Sigmoid colon (tissue), 4 donors: ENCODE data around the gene SLC35F4.

Source experiments
- POLR2A ChIP-seq, 2 donors: fragments of 450-650 bp; IDR thresholded peaks; one replicate each; pipeline ENCODE4 v1.6.1; 2016; ENCODE audit warnings: antibody characterized with exemption in 2 of 2, mild to moderate bottlenecking in 2 of 2, moderate library complexity in 2 of 2
- POLR2AphosphoS5 ChIP-seq, 4 donors: sonication (generic); formaldehyde crosslinking; IDR thresholded peaks; one replicate each; pipeline ENCODE4 v1.6.1; 2017; ENCODE audit warnings: antibody characterized with exemption in 4 of 4

DNA sequence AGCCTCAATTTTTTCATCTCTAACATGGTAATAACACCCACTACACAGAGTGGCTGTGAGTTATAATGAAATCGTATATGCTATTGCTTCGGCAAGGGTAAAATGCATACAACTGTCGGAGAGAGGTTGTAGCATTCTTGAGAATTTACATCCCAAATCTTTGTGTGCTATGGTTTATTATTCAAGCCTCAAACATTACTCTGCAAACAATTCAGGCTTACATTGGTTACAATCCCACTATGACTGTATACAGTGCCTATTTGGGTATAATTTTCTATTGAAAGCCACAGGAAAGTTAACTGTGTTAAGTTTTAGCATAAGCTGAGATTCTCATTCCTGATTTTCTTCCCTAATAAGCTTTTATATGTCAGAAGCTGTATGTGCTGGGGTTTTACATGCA, 20.6 kb downstream of the SLC35F4 start:
- TF ChIP-seq POLR2A (IDR thresholded peaks at IDR 0.05) = no peak
- no peak for TF ChIP-seq POLR2AphosphoS5 (IDR thresholded peaks at IDR 0.05)
